Left renal pelvis (tissue), 4 donors: ENCODE results near the gene DNM1L. TPM values are rescaled to one million over a fixed set of nuclear protein-coding genes. Genes with fewer than 3 reads are reported as not detected.
"Not testable (repeated sequence)": the region's sequence is repeated elsewhere in the genome, so short reads cannot be mapped to it uniquely, and the experiment has no call there.

ENCODE experiments used
- DNase-seq, 4 donors: peaks; one replicate each; pipeline ENCODE4 v3.0.0-alpha.2; 2013; ENCODE audit warnings: low read depth in 4 of 4, low spot score in 3 of 4
- polyA plus RNA-seq, 4 donors: library from polyadenylated mRNA; unstranded; fragments of 120-200 nt; gene quantifications; one replicate each; pipeline ENCODE4 v1.2.1, GENCODE V29; 2013; ENCODE audit not compliant: insufficient read length in 4 of 4

The DNM1L gene
- polyA plus RNA-seq, 4 donors, result 89.5 to 136 (median 101) TPM

DNA sequence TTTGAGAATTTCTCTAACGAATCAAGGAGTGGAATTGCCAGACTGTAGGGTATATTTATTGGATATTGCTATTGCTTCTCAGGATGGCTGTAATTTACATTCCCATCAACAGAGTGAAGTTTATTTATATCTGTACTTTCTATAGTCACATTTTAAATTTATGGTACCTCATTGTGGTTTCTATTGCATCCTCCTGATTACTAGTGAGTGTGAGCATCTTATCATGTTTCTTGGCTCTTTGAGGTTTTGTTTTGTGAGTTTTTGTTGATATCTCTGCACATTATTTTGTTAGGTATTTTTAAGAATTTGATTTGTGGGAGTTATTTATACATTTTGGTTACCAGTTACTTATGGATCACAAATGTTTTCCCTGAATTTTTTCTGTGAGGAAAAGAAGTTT lies 13.9 kb downstream of the DNM1L start:
- DNase-seq, result no peak

DNA sequence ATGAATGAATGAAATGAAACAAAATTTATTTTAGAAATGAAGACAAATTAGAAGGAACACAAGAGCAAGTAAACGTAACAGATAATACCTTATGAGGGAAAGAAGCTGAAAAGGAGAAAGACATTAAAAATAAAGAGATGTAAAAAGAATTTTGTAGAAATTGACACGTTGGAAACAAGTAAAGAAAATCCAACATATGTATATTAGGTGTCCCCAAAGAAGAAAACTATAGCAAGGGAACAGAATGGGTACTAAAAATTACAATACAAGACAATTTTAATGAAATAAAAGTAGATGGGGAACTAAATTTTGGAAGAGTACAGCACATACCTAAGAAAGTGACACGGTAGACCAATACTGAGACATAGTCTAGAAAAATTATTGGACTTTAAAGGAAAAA lies 16.7 kb downstream of the DNM1L start:
- DNase-seq, result no peak

DNA sequence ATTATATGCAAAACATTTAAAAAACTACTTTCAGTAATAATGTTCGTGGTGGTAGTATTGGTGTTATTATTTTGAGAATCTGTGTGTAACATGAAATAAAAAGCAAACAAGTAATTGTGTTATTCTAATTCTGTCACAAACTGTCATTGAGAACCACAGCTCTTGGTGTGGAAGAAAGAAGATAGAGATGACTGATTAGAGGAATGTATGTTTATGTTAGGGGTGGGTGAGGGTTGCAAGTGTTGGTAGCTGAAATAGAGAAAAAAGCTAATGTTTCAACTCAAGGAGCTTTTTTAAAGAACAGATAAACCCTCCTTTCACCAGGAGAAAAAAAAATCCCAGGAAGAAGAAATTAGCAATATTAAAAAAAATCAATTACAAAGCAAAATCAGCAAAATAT lies 18.3 kb downstream of the DNM1L start:
- no peak for DNase-seq

DNA sequence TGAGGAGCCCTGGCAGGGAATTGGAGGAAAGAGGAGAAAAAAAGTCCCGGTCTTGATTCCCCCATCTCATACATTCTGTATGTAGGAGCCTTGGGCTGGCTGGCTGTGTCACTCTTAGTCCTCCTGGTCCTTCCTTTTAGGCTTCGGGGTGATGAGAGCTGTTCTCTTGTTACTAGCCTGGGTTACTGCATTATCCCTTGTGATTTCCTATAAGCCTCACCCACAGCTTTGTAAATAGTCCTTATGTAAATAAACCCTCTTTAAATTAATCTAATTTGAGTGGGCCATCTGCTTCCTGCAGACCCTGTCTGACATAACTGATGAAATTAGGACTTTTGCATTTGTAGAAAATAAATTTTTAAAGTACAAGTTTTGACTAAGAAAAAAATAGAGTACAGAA lies 19.2 kb downstream of the DNM1L start:
- no peak for DNase-seq

DNA sequence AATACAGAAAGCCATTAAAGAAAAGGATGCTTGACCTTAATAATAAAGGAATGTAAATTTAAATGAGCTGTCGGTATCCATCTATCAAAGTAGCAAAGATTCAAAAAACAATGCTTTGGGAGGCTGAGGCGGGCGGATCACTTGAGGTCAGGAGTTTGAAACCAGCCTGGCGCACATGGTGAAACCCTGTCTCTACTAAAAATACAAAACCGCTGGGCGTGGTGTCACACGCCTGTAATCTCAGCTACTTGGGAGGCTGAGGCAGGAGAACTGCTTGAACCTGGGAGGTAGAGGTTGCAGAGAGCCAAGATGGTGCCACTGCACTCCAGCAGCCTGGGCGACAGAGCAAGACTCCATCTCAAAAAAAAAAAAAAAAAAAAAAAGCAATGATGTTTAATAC lies 20.3 kb downstream of the DNM1L start:
- DNase-seq, result not testable (repeated sequence)

DNA sequence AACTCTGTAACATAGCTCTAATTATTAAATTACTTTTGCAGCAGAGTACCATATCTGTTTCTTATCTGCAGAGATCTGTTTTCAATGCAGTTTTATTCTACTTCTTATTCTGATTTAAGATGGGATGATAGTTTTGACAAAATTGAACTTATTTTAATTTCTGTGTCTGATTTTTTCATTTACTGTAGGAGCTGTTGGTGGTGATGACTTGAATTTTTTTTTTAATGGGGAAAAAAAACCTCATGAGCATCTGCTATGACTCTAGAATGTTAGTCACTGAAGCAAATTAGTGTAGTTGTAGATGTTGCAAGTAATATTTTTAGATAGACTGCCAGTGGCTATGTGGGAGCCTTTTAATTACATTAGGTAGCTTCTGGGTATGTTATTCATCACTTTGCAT lies 23.4 kb downstream of the DNM1L start:
- no peak for DNase-seq

DNA sequence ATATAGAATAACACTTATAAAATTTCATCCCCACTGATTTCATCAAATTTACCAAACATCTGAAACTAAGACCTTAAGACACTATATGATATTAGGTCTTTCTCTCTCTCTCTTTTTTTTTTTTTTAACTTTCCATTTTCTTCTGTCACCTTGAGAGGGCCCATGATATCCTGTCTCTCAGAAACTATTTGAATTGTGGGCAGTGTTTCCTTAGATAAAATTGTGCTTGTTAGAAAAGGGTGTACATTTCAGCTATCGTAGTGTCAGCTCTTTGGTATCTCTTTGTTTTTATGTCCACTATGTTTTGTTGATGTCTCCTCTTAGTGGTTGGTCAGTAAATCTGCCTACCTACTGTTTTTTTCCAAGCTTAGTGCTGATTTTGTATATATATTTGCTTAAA lies 23.8 kb downstream of the DNM1L start:
- no peak for DNase-seq

DNA sequence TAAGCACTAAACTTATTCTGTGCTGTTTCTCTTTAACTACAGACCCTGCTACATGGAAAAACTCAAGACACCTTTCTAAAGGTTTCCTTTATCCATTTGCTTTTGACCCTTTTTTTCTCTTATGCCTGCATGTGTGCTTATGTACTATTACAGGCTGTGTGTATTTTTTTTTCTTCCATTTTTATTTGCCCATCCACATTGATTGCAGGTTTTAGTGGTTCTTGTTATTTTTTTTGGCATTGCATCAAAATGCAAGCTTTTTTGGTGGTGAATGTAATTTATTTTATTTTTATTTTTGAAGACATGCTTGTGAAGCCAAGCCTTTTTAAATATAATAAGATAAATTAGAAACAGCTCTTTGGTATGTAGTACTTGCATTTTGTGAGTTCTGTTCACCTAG lies 26.7 kb downstream of the DNM1L start:
- DNase-seq, result no peak

DNA sequence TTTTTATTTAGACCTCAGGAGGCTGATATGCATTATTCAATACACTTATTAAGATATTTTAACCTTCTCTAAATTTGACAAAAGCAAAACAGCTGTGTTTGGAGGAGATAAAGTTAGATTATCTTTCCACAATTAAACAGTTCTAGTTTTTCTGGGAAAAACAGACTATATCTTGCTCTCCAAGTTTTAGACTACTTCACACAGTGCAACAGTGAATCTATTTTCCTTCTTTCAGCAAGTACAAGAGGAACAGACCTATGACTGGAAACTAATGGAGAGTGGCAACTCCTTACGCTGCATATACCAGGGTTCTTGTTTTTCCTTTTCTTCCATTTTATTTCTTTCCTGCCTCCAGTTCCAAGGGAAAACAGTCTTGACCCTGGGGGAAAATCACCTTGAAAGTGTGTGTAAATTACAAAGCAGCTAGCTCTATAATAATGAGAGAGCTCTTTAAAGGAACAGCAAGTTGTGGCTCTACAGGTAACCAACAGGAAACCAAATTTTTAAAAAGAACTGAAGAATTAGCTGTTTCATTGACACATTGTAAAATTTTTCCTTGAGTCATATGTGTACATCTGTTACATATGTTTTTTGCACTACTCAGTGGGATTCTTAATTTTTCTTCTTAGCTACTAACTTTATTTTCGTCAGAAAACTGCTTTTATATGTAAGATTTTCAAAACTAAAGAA lies 27.4 kb downstream of the DNM1L start:
- DNase-seq, result no peak

DNA sequence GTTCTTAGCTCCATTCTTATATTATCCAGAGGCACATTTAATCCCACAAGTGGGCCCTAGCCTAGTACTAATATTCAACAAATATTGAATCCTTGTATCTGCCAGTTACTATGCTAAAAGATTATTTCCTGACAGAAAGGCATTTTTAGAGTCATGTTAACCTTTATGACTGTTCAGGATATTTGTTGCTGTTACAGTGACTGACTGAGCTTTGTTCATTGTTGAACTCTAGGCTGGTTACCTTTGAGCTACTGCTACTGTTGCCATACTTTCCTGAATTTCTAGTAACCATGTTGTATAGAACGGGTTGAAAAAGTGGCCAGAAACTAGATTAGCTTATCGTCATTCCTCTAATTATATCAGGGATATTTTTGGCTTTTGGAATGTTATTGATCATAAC lies 29.8 kb downstream of the DNM1L start:
- no peak for DNase-seq

DNA sequence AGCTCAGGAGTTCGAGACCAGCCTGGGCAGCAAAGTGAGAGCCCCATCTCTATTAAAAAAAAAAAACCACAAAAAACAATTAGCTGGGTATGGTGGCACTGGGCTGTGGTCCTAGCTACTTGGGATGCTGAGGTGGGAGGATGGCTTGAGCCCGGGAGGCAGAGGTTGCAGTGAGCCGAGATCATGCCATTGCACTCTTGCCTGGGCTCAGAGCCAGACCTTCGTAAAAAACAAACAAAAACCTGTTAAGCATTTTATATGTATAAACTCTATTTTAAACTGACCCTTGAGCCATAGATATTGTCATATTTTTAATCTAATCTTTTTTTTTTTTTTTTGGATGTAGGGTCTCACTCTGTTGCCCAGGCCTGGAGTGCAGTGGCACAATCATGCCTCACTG lies 35.7 kb downstream of the DNM1L start:
- no peak for DNase-seq

DNA sequence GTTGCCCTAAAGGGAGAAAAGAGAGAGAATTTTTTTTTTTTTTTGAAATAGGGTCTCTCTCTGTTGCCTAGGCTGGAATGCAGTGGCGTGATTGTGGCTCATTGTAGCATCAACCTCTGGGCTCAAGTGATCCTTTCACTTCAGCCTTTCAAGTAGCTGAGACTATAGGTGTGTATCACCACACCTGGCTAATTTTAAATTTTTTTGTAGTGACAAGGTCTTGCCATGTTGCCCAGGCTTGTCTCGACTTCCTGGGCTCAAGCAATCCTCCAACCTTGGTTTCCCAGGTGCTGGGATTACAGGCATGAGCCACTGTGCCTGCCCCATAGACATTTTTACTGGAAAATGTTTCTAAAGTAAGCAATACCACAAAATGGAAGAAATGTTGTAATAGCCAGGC lies 39.8 kb downstream of the DNM1L start:
- no peak for DNase-seq

DNA sequence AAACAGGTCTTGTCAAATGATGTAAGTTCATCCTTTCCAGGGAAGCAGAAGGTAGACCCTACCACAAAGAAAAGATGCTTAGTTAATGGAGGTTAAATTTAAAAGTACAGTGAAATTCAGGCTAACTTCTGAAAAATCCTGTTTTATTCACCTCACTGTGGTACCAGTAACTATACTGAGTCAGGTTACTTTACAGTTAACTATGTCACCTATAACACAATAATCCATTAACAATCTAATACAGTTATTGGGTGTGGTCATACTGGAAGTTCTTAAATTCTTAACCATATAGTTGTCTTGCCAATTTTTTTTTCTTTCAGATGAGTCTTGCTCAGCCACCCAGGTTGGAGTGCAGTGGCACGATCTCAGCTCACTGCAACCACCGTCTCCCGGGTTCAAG lies 46.2 kb downstream of the DNM1L start:
- not testable (repeated sequence) for DNase-seq

DNA sequence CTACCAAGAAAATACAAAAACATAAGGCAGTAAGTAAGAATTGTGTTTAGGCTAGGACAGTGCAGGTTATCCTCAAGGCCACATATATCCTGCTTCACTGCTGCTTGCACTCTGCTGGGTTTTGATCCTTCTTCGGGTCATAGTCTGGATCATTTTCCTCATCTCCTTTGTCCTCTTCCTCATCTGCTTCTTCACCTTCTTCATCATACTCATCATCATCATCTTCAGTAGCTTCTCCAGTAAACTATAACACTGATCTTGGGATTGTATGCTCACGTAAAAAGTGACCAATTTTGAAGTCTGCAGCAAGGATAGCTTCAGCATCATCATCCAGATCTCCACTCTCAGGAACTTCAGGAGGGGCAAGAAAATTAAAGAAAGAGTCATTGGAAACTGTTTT lies 47.2 kb downstream of the DNM1L start:
- DNase-seq, result no peak

DNA sequence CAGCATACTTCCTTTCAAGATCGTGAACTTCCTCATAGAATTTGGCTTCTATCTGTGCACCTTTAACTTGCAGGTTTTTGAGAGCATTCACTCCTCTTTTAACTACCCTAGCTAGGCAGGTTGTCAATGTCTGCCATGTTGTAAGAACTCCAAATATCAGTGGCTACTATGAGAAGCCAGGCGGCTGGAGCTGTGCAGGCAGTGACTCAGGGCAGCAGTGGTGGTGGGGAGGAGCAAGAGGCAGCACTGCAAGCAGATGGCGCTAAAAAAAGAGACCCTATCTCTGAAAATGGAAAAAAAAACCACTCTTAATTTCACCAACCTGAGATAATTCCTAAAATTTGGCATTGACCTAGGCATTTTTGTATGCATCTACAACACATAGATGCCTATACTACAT lies 48.1 kb downstream of the DNM1L start:
- DNase-seq, result no peak

DNA sequence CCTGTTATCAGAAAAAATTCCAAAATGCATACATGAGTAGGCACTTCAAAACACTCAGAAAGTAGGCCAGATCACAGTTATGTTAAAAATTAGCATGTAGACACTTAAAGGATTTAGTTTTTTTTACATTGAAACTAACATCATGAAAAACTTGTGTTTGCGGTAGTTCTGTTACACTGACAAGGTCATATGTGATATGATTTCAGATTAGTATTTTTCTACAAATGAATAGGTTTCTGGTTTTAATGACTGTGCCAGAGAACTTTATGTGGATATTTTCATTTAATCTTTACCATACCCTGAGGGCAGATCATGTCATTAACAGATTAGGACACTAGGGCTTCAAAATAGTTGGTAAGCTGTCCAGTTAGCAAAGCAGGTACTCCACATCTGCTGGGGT lies 55.9 kb downstream of the DNM1L start:
- DNase-seq, result no peak

DNA sequence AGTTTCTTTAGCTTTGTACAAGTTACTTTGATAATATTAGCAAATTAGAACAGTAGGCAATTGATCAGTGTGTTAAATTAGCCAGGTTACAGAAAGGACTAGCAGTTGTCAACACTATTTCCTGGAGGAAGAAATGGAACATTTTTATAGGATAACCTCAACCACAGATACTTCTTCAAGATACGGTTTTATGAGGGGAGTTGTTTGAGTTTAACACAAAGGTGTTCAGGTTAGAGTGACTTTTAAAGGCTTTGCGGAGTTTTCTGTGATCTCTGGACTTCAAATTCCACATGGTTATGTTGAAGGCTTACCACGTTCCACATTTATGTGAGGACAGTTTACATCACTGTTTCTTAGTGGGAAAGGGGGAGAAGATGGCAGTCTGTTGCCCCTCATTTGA lies 57.3 kb downstream of the DNM1L start:
- no peak for DNase-seq

DNA sequence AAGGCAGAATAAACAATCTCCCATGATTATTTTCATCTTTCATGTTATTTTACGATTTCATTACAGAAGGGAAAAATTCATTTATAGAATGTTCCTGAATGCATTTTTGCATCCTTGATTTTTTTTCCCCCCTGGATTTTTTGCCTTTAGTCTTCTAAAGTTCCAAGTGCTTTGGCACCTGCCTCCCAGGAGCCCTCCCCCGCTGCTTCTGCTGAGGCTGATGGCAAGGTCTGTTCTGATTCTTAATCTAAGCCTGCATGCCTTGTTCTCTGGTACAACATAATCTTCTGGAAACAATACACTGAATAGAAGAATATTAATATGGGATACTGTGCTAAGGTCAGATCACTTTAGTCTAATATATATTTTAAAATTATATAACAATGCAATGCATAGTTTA lies 58.6 kb downstream of the DNM1L start:
- no peak for DNase-seq

DNA sequence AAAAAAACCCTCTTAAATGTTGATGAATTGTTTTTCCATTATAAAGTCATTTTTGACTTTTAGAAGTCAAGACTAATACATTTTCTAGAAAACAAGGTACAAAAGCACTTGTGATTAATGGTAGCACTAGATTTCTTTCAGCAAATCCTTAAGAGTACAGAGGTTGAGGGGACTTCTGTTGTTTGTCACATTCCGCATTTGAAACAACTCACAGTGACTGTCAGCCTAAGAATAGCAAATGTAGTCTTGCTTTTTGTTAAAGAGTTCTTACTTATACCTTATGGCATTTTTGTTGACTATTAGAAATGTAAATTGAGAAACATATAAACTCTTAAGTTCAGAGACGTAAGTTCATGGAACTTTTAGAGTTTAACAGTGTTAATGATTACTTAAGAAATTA lies 60.2 kb downstream of the DNM1L start:
- DNase-seq, result no peak

DNA sequence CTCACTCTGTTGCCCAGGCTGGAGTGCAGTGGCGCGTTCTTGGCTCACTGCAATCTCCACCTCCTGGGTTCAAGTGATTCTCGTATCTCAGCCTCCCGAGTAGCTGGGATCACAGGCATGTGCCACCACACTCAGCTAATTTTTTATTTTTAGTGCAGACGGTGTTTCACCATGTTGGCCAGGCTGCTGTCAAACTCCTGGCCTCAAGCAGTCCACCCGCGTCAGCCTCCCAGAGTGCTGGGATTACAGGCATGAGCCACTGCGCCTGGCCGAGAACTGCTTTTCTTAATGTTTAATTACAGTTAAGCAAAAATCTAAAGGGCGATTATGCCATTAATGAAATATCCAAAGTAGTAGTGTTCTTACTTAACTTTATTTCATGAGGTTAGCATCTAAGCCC lies 63.0 kb downstream of the DNM1L start:
- DNase-seq, result no peak

DNA sequence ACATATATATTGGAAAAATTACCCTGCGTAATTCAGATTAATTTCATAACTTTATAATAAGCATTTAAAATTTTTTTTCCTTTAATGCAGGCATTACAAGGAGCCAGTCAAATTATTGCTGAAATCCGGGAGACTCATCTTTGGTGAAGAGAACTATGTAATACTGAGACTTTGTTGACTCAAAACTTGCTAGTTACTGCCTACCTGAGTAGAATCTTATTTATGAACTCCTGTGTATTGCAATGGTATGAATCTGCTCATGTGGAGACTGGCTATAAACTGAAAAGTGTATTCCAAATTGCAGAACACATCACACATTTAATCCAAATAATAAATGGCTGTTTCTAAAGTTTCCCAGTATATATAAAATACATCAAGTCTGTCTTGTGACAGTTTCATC lies 64.2 kb downstream of the DNM1L start:
- DNase-seq, result no peak

DNA sequence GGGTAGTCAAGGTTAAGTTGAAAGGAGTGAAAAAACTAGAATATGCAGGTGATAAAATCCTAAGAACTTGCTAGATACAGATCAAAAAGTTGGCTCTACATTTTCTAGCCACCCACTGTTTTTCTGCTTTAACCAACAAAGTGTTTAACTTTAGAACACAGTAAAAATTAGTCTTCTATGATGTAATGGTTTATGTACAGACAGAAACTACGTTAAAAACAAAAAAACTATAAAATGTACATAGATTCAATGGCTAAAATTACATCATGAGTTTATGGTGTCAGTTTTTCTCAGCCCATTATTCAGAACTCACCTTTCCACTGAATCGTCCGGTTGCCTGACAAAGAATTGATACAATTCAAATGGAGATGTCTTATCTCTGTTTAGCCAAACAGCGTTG lies 74.5 kb downstream of the DNM1L start:
- no peak for DNase-seq

DNA sequence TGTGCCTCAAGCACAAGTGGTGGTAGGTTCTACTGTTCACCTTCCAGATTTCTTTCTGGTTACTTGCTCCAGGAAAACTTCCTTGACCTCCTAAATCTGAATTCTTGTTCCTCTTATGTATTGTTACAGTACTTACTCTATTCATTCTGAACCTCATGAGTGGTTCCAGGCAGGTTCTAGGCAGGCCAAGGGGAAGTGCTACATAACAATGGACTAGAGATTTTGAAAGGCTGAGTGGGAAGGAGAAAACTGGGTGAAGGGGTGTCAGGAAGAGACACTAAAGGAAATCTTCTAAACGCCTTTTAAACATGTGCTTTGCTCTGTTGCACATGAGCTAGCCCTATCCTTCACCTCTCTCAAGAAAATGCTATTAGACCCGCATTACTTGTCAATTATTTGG lies 75.0 kb downstream of the DNM1L start:
- DNase-seq, result no peak
